RWPE1 (cell line): ENCODE results near the gene USH1C.

Experiments used
- CTCF ChIA-PET: fragments of 350-600 bp; sonication (Branson Sonifier 250); formaldehyde crosslinking; extraction: SDS; loops from one replicate; lab custom pipeline; 2021; lab: Yijun Ruan, JAX
- POLR2A ChIA-PET: fragments of 400-600 bp; formaldehyde crosslinking; extraction: SDS; loops from one replicate; lab custom pipeline; 2020; ENCODE audit warnings: antibody characterized with exemption; ENCODE audit not compliant: low non-redundant PET; lab: Yijun Ruan, JAX
- DNase-seq: peaks from one replicate; pipeline ENCODE4 v3.0.0; 2012; ENCODE audit warnings: low spot score
- H3K27ac ChIP-seq: fragments of 450-650 bp; 2 replicates; pipeline ENCODE4 v1.5.1; 2017
- TF ChIP-seq, protein P1 (sequence below): fragments of 450-650 bp; conservative IDR thresholded peaks from 2 replicates; pipeline ENCODE4 v1.5.1; 2017; ENCODE audit warnings: low read depth, mild to moderate bottlenecking

The USH1C gene

DNA sequence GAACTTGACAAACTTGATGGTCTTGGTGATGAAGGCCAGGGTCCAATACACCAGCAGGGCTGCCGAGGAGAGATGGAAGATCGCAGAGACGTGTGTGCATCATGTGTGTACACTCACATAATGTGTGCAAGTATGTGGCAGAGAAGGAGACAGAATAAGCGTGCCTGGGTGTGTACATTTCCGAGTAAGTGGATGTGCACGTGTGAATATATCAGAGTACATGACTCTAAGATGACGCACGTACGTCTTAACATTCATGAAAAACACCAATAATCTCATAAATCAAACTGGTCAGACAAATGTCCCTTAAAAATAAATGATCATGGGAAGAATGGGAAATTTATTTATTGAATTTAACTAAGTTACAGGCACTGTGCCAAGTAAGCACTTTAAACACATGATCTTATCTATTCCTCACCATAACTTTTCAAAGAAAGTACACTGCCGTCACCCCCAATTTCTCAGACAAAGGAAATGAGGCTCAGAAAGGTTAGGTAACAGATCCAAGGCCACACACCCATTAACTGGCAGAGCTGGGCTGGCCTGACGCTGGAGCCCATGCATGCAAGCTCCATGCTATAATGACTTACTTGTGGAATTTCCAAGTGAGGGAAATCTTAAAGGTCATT lies 80.6 kb downstream of the USH1C start:
- TF ChIP-seq, protein P1, sequence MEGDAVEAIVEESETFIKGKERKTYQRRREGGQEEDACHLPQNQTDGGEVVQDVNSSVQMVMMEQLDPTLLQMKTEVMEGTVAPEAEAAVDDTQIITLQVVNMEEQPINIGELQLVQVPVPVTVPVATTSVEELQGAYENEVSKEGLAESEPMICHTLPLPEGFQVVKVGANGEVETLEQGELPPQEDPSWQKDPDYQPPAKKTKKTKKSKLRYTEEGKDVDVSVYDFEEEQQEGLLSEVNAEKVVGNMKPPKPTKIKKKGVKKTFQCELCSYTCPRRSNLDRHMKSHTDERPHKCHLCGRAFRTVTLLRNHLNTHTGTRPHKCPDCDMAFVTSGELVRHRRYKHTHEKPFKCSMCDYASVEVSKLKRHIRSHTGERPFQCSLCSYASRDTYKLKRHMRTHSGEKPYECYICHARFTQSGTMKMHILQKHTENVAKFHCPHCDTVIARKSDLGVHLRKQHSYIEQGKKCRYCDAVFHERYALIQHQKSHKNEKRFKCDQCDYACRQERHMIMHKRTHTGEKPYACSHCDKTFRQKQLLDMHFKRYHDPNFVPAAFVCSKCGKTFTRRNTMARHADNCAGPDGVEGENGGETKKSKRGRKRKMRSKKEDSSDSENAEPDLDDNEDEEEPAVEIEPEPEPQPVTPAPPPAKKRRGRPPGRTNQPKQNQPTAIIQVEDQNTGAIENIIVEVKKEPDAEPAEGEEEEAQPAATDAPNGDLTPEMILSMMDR = no peak
- ChIA-PET CTCF (interaction anchor here (0.8 kb wide), 1 partner anchor 32 kb away, joined by 3 read pairs; no protein-coding TSS in a partner anchor), POLR2A (no interaction called here)
- H3K27ac ChIP-seq = no peak overlapping the region
- DNase-seq = no peak

DNA sequence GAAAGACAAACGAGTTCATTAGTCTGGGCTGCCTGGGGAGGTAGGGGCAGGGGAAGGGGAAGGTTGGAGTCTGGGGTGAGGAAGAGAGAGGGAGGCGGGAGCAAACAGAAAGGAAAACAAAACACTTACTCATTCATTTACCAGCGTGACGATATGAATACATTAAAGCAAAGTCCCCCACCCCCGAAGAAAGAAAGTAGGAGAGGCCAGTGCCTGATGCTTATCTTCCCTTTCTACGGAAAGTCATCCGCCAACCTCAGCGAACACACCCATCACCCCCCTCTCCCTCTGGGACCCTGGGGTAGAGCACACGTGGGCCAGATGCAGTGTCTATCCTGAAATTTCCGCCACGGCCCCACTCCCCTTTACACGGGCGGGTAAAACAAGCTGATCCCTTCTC lies 81.3 kb downstream of the USH1C start:
- H3K27ac ChIP-seq = no peak overlapping the region
- ChIA-PET CTCF (interaction anchor here (0.8 kb wide), 1 partner anchor 31 kb away, joined by 3 read pairs; no protein-coding TSS in a partner anchor), POLR2A (no interaction called here)
- no peak for DNase-seq
- TF ChIP-seq, protein P1 = no peak

DNA sequence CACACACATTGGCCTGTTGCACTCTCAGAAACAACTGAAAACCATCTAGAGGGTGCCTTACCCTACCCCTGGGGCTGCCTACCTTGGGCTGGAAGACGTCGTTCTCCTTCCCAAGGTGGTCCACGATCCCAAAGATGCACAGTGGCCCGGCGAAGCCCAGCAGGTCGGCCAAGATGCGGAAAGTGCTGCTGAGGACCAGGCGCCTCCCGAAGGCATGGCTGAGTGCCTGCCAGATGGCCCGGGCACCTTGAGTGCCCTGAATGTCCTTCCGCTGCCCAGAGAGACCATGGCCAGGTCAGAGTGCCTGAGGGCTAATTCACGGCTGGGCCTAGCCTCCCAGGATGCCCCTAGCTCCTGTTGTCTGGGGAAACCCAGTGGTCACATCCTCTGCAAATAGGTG lies 83.8 kb downstream of the USH1C start:
- TF ChIP-seq, protein P1 = no peak
- ChIA-PET CTCF (interaction anchor here (1.1 kb wide), 1 partner anchor 67 kb away, joined by 4 read pairs; no protein-coding TSS in a partner anchor), POLR2A (no interaction called here)

DNA sequence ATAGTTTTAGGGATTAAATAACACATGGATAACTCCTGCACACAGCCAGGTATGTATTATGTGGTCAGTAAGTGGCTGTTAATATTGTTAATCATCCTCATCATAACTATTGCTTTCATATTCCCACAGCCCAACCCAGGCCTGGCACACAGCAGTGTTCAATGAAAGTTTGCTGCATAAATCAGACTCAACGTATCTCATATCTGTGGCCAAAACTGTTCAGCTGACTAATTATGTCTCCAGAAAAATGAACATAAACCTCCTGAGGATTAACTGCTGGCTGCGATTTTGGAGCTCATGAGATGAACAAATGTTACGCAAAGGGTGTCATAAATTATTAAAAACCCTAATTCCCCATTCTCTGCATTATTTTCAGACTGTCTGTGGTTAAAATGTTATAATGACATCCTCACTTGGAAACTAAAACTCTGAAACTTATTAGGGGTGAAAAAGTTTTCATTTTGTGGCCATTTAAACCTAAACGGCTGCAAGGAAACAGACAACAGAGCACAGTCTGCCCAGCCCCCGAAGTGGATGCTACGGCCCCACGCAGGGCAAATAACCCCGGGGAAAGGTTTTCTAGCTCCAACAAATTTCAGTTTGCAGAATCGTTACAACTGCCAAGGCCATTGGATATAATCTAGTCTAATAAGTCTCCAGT lies 84.8 kb downstream of the USH1C start:
- no peak for DNase-seq
- no peak overlapping the region for H3K27ac ChIP-seq
- CTCF ChIA-PET = interaction anchor here (0.7 to 1.1 kb wide), 3 partner anchors 68 to 105 kb away, joined by 3 to 4 read pairs (median 4); no protein-coding TSS in a partner anchor
- POLR2A ChIA-PET = no interaction called here
- TF ChIP-seq, protein P1 = no peak

More for the DNA sequence above, 83.8 kb downstream of the USH1C start:
- no peak for DNase-seq
- H3K27ac ChIP-seq = no peak overlapping the region

DNA sequence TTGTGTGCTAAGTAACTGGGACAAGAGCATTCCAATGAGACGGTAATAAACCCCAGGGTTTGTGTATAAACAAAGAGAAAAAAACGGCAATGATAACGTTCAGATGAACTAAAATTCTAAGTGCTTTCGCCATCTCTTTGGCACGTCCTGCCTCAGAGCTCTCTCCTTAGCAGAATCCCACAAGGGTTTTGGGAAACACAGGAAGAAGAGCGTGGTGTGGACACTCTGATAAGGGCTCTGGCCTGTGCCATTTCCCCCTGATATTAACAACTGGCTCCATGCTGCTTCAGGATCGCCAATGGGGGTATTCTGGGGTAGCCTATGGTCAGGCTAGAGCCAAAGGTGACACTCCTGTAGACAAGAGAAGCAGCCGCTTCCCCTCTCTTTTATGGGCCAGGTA lies 85.9 kb downstream of the USH1C start:
- ChIA-PET CTCF (no interaction called here), POLR2A (no interaction called here)
- no peak overlapping the region for H3K27ac ChIP-seq
- TF ChIP-seq, protein P1 = no peak
- DNase-seq = no peak

DNA sequence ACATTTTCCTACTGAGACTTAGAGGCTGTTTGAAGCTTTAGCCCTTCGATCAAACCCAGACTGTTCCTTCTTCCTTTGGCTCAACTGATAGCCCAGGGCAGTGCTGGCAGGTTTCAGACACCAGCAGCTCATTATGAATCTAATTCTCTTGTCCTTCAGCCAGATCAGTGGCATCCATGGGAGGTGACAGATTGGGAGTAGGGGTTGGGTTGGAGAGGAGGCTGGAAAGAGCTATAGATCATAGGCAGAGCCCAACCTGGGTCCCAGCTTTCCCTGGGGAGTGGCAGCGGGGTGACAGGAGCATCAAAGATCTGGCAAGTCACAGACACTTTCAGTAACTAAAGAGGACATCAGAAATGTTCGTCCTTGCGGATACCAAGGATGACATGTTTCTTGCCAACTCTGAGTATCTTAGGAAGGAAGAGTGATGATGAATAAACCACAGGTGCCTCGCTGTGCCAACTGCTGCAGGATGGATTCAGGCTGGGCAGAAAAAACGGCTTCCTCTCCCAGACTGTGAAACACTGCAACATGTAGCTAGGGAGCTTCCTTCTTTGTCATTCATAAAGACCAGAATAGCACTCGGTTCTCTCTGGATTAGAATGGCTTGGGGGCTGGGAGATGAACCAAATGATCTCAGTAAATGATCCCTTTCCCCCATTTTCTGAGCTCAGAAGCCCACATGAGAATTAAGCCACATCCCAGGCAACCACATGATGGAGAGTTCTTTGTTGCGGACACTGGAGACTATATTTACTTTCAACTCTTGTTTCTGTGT lies 86.6 kb downstream of the USH1C start:
- ChIA-PET CTCF (no interaction called here), POLR2A (no interaction called here)
- DNase-seq = no peak
- no peak overlapping the region for H3K27ac ChIP-seq
- TF ChIP-seq, protein P1 = no peak
